Neural cell (in vitro differentiated cells): ENCODE data around the gene VSTM4. TPM values are rescaled to one million over a fixed set of nuclear protein-coding genes. Genes with fewer than 3 reads are reported as not detected.

Experiments
- H2AFZ ChIP-seq: fragments of 200-600, 300-800 bp; sonication (generic), shearing (Covaris generic); 2 replicates; pipeline ENCODE4 v1.6.0; 2014; ENCODE audit warnings: low read depth, mild to moderate bottlenecking, antibody characterized with exemption, low read length, moderate library complexity
- H3F3A ChIP-seq: fragments of 200-600 bp; shearing (Covaris generic); 2 replicates; pipeline ENCODE4 v1.6.1; 2016; ENCODE audit warnings: mild to moderate bottlenecking, moderate library complexity, mixed read lengths, antibody characterized with exemption, low read length; ENCODE audit not compliant: insufficient read depth, poor library complexity, severe bottlenecking
- H3K27ac ChIP-seq: fragments of 200-600, 300-800 bp; sonication (generic), shearing (Covaris generic); 2 replicates; pipeline ENCODE4 v1.5.1; 2014; ENCODE audit warnings: mild to moderate bottlenecking, low read length, moderate library complexity
- H3K27me3 ChIP-seq: fragments of 300-800, 200-600 bp; sonication (generic), shearing (Covaris generic); 2 replicates; pipeline ENCODE4 v1.6.0; 2014; ENCODE audit warnings: mild to moderate bottlenecking, low read depth, low read length, moderate library complexity; ENCODE audit not compliant: insufficient read depth
- H3K36me3 ChIP-seq: fragments of 300-800, 200-600 bp; sonication (generic), shearing (Covaris generic); 2 replicates; pipeline ENCODE4 v1.5.1; 2014; ENCODE audit warnings: mild to moderate bottlenecking, antibody characterized with exemption, low read length, moderate library complexity; ENCODE audit not compliant: insufficient read depth
- H3K4me2 ChIP-seq: fragments of 300-800, 200-600 bp; sonication (generic), shearing (Covaris generic); 2 replicates; pipeline ENCODE4 v1.6.0; 2014; ENCODE audit warnings: mild to moderate bottlenecking, low read length
- H3K4me3 ChIP-seq: fragments of 300-800, 200-600 bp; sonication (generic), shearing (Covaris generic); 2 replicates; pipeline ENCODE4 v1.5.1; 2014; ENCODE audit warnings: mild to moderate bottlenecking, low read length, moderate library complexity
- H3K79me2 ChIP-seq: fragments of 200-600 bp; shearing (Covaris generic); replicated peaks from 2 replicates; pipeline ENCODE4 v1.6.0; 2014; ENCODE audit warnings: mild to moderate bottlenecking, low read length, moderate library complexity; ENCODE audit not compliant: insufficient read depth
- H3K9ac ChIP-seq: fragments of 300-800, 200-600 bp; sonication (generic), shearing (Covaris generic); 2 replicates; pipeline ENCODE4 v1.6.1; 2016; ENCODE audit warnings: mild to moderate bottlenecking, low read length, mixed read lengths
- H3K9me2 ChIP-seq: fragments of 200-600 bp; shearing (Covaris generic); 2 replicates; pipeline ENCODE4 v1.6.1; 2016; ENCODE audit warnings: mild to moderate bottlenecking, low read length, mixed read lengths; ENCODE audit not compliant: insufficient read depth
- H3K9me3 ChIP-seq: fragments of 200-600, 300-800 bp; sonication (generic), shearing (Covaris generic); 2 replicates; pipeline ENCODE4 v1.6.1; 2016; ENCODE audit warnings: mild to moderate bottlenecking, mixed run types, low read length, moderate library complexity, mixed read lengths
- H4K20me1 ChIP-seq: fragments of 200-600 bp; shearing (Covaris generic); 2 replicates; pipeline ENCODE4 v1.6.1; 2016; ENCODE audit warnings: mild to moderate bottlenecking, mixed run types; ENCODE audit not compliant: insufficient read depth
- CTCF ChIP-seq: fragments of 450-650 bp; IDR thresholded peaks from 2 replicates; pipeline ENCODE4 v1.5.1; 2014; ENCODE audit warnings: antibody characterized with exemption, mild to moderate bottlenecking, moderate library complexity; ENCODE audit not compliant: poor library complexity, severe bottlenecking
- EP300 ChIP-seq: fragments of 450-650 bp; conservative IDR thresholded peaks from 2 replicates; pipeline ENCODE4 v1.6.1; 2014; ENCODE audit warnings: antibody characterized with exemption, mild to moderate bottlenecking, moderate library complexity; ENCODE audit not compliant: poor library complexity, severe bottlenecking
- EZH2 ChIP-seq: fragments of 200-600, 300-800 bp; shearing (Covaris generic), sonication (generic); IDR thresholded peaks from 2 replicates; pipeline ENCODE4 v1.6.1; 2014; ENCODE audit warnings: antibody characterized with exemption, low read length, borderline replicate concordance, mild to moderate bottlenecking; ENCODE audit not compliant: insufficient read depth, poor library complexity, severe bottlenecking
- MXI1 ChIP-seq: fragments of 450-650 bp; conservative IDR thresholded peaks from 2 replicates; pipeline ENCODE4 v1.6.1; 2014; ENCODE audit warnings: antibody characterized with exemption, mild to moderate bottlenecking; ENCODE audit not compliant: poor library complexity, severe bottlenecking
- POLR2AphosphoS5 ChIP-seq: IDR thresholded peaks from 2 replicates; pipeline ENCODE4 v1.6.1; 2012
- RAD21 ChIP-seq: fragments of 450-650 bp; conservative IDR thresholded peaks from 2 replicates; pipeline ENCODE4 v1.6.1; 2014; ENCODE audit warnings: antibody characterized with exemption, mild to moderate bottlenecking, moderate library complexity
- REST ChIP-seq: IDR thresholded peaks from 2 replicates; pipeline ENCODE4 v1.6.1; 2012; ENCODE audit warnings: borderline replicate concordance
- SMC3 ChIP-seq: fragments of 450-650 bp; conservative IDR thresholded peaks from 2 replicates; pipeline ENCODE4 v1.6.1; 2014; ENCODE audit warnings: antibody characterized with exemption, mild to moderate bottlenecking, moderate library complexity; ENCODE audit not compliant: poor library complexity
- TAF1 ChIP-seq: IDR thresholded peaks from 2 replicates; pipeline ENCODE4 v1.6.1; 2012; ENCODE audit warnings: low read depth
- polyA plus RNA-seq: library from polyadenylated mRNA; depleted of rRNA; stranded (reverse); fragments of >200 nt; gene quantifications from 2 replicates; pipeline ENCODE4 v1.2.3, GENCODE V29; 2014

The VSTM4 gene
- polyA plus RNA-seq, 1 donor from 2014 or later = 0.52 TPM

GRCh38 chr10:49034925-49035324 is 80.4 kb downstream of the VSTM4 start:
- no peak for TF ChIP-seq EP300
- TF ChIP-seq REST = no peak
- no peak for TF ChIP-seq MXI1
- TF ChIP-seq CTCF = no peak
- no peak for TF ChIP-seq TAF1
- no peak for TF ChIP-seq RAD21
- no peak for TF ChIP-seq EZH2
- no peak for TF ChIP-seq SMC3
- no peak for TF ChIP-seq POLR2AphosphoS5
- H3K27ac ChIP-seq = no peak overlapping the region
- H3K4me3 ChIP-seq = no peak overlapping the region
- H3K9me3 ChIP-seq = no peaks in the 10 kb centered on the region
- H3K79me2 ChIP-seq = no peaks in the 10 kb centered on the region
- H3F3A ChIP-seq = no peaks in the 10 kb centered on the region
- H2AFZ ChIP-seq = no peak overlapping the region
- H3K36me3 ChIP-seq = no peaks in the 10 kb centered on the region
- H3K27me3 ChIP-seq = no peaks in the 10 kb centered on the region
- no peaks in the 10 kb centered on the region for H3K9me2 ChIP-seq
- no peak overlapping the region for H3K9ac ChIP-seq
- no peak overlapping the region for H3K4me2 ChIP-seq
- no peaks in the 10 kb centered on the region for H4K20me1 ChIP-seq

GRCh38 chr10:49033939-49034338 is 81.4 kb downstream of the VSTM4 start:
- Histone ChIP-seq H3K4me3 (no peak overlapping the region), H3K79me2 (no peaks in the 10 kb centered on the region), H2AFZ (no peak overlapping the region), H3K36me3 (no peaks in the 10 kb centered on the region), H3F3A (no peaks in the 10 kb centered on the region), H4K20me1 (no peaks in the 10 kb centered on the region), H3K9me2 (no peaks in the 10 kb centered on the region), H3K9me3 (no peaks in the 10 kb centered on the region), H3K9ac (no peak overlapping the region), H3K27ac (no peak overlapping the region), H3K27me3 (no peaks in the 10 kb centered on the region), H3K4me2 (no peak overlapping the region)
- TF ChIP-seq CTCF = no peak
- no peak for TF ChIP-seq EP300
- TF ChIP-seq POLR2AphosphoS5 = no peak
- no peak for TF ChIP-seq REST
- TF ChIP-seq SMC3 = no peak
- TF ChIP-seq TAF1 = no peak
- no peak for TF ChIP-seq MXI1
- no peak for TF ChIP-seq EZH2
- TF ChIP-seq RAD21 = no peak
